ENCODE results near the gene MLXIPL.

Gene MLXIPL

GRCh38 chr7:73599916-73600315 is 24.4 kb downstream of the MLXIPL start:
- H2BK12ac ChIP-seq (ENCODE audit: low read length in 2 of 2), result no peak overlapping the region
- no peak overlapping the region for H2AFZ ChIP-seq (ENCODE audit: low read depth, low read length)
- no peak overlapping the region for H2BK120ac ChIP-seq (ENCODE audit: low read depth, low read length)
- no peak overlapping the region for H3K4ac ChIP-seq (ENCODE audit: low read depth in 1 of 2, low read length in 2 of 2)
- no peaks in the 10 kb centered on the region for H3K36me3 ChIP-seq (ENCODE audit: control insufficient read depth in 1 of 2, insufficient read depth in 2 of 2, low read depth in 1 of 2, low read length in 2 of 2)
- H3K4me3 ChIP-seq (ENCODE audit: insufficient read depth in 1 of 2, low read depth in 1 of 2, low read length in 2 of 2), result no peak overlapping the region
- no peak overlapping the region for H2BK5ac ChIP-seq (ENCODE audit: low read depth, low read length, poor library complexity, severe bottlenecking)
- no peak overlapping the region for H2BK15ac ChIP-seq (ENCODE audit: low read depth, poor library complexity, severe bottlenecking)
- H4K91ac ChIP-seq (ENCODE audit: low read length), result no peak overlapping the region
- peaks cover 10% of the 10 kb centered on the region for H3K4me1 ChIP-seq (ENCODE audit: control insufficient read depth, insufficient read depth, low read depth, low read length)
- no peak overlapping the region for H2AK5ac ChIP-seq (ENCODE audit: low read length, severe bottlenecking)
- peaks cover 29 to 36% of the 10 kb centered on the region in 2 experiments for H3K27me3 ChIP-seq (ENCODE audit: control insufficient read depth in 1 of 2, insufficient read depth in 1 of 2, low read length in 2 of 2)
- H3K4me2 ChIP-seq (ENCODE audit: low read length, poor library complexity, severe bottlenecking), result no peak overlapping the region
- H3K18ac ChIP-seq (ENCODE audit: low read depth in 1 of 2, low read length in 2 of 2), result no peak overlapping the region
- no peaks in the 10 kb centered on the region for H3K9me3 ChIP-seq (ENCODE audit: control insufficient read depth, low read length)
- no peak overlapping the region for H3K14ac ChIP-seq (ENCODE audit: low read length in 2 of 2)
- WGBS, result 80% methylated on average over 7 of the region's 7 CpGs
- H3K23ac ChIP-seq (ENCODE audit: low read length in 2 of 2), result no peak overlapping the region
- no peak for DNase-seq
- no peak overlapping the region for H3K9ac ChIP-seq (ENCODE audit: low read length)
- no peak overlapping the region for H3K27ac ChIP-seq (ENCODE audit: low read length, poor library complexity, severe bottlenecking)
- no peak overlapping the region for H4K8ac ChIP-seq (ENCODE audit: low read length)
- H3K79me1 ChIP-seq (replicated peaks; ENCODE audit: low read length, poor library complexity, severe bottlenecking), result no peaks in the 10 kb centered on the region

- Histone ChIP-seq H2BK5ac (ENCODE audit: low read depth, low read length, poor library complexity, severe bottlenecking) (no peak overlapping the region), H3K4me1 (ENCODE audit: control insufficient read depth, insufficient read depth, low read depth, low read length) (peaks cover 10% of the 10 kb centered on the region), H2BK15ac (ENCODE audit: low read depth, poor library complexity, severe bottlenecking) (no peak overlapping the region), H3K23ac (ENCODE audit: low read length in 2 of 2) (no peak overlapping the region), H4K91ac (ENCODE audit: low read length) (no peak overlapping the region), H2BK120ac (ENCODE audit: low read depth, low read length) (no peak overlapping the region), H2AFZ (ENCODE audit: low read depth, low read length) (no peak overlapping the region), H3K9me3 (ENCODE audit: control insufficient read depth, low read length) (no peaks in the 10 kb centered on the region), H3K4me3 (ENCODE audit: insufficient read depth in 1 of 2, low read depth in 1 of 2, low read length in 2 of 2) (no peak overlapping the region), H3K4me2 (ENCODE audit: low read length, poor library complexity, severe bottlenecking) (no peak overlapping the region), H3K18ac (ENCODE audit: low read depth in 1 of 2, low read length in 2 of 2) (no peak overlapping the region), H3K79me1 (replicated peaks; ENCODE audit: low read length, poor library complexity, severe bottlenecking) (no peaks in the 10 kb centered on the region), H2AK5ac (ENCODE audit: low read length, severe bottlenecking) (no peak overlapping the region), H3K14ac (ENCODE audit: low read length in 2 of 2) (no peak overlapping the region), H3K27ac (ENCODE audit: low read length, poor library complexity, severe bottlenecking) (no peak overlapping the region), H3K9ac (ENCODE audit: low read length) (no peak overlapping the region), H3K27me3 (ENCODE audit: control insufficient read depth in 1 of 2, insufficient read depth in 1 of 2, low read length in 2 of 2) (peaks cover 29 to 36% of the 10 kb centered on the region in 2 experiments), H4K8ac (ENCODE audit: low read length) (no peak overlapping the region), H3K4ac (ENCODE audit: low read depth in 1 of 2, low read length in 2 of 2) (no peak overlapping the region), H2BK12ac (ENCODE audit: low read length in 2 of 2) (no peak overlapping the region), H3K36me3 (ENCODE audit: control insufficient read depth in 1 of 2, insufficient read depth in 2 of 2, low read depth in 1 of 2, low read length in 2 of 2) (no peaks in the 10 kb centered on the region)
- whole genome bisulfite sequencing, result 79% methylated on average over 12 of the region's 13 CpGs
- DNase-seq, result no peak
Measured at GRCh38 chr7:73599151-73599882, 25.0 kb downstream of the MLXIPL start.

- no peak overlapping the region for H2BK5ac ChIP-seq (ENCODE audit: low read depth, low read length, poor library complexity, severe bottlenecking)
Measured at GRCh38 chr7:73597978-73598782, 26.1 kb downstream of the MLXIPL start.

More at GRCh38 chr7:73597978-73598782, 26.1 kb downstream of the MLXIPL start:
- Histone ChIP-seq H3K9ac (ENCODE audit: low read length) (no peak overlapping the region), H3K4me2 (ENCODE audit: low read length, poor library complexity, severe bottlenecking) (no peak overlapping the region), H3K14ac (ENCODE audit: low read length in 2 of 2) (no peak overlapping the region), H3K4me3 (ENCODE audit: insufficient read depth in 1 of 2, low read depth in 1 of 2, low read length in 2 of 2) (no peak overlapping the region), H2AFZ (ENCODE audit: low read depth, low read length) (no peak overlapping the region), H2AK5ac (ENCODE audit: low read length, severe bottlenecking) (no peak overlapping the region), H3K9me3 (ENCODE audit: control insufficient read depth, low read length) (no peaks in the 10 kb centered on the region), H2BK15ac (ENCODE audit: low read depth, poor library complexity, severe bottlenecking) (no peak overlapping the region), H3K36me3 (ENCODE audit: control insufficient read depth in 1 of 2, insufficient read depth in 2 of 2, low read depth in 1 of 2, low read length in 2 of 2) (peaks cover 0 to 2% of the 10 kb centered on the region in 2 experiments), H2BK120ac (ENCODE audit: low read depth, low read length) (no peak overlapping the region), H3K18ac (ENCODE audit: low read depth in 1 of 2, low read length in 2 of 2) (no peak overlapping the region), H3K4me1 (ENCODE audit: control insufficient read depth, insufficient read depth, low read depth, low read length) (peaks cover 9% of the 10 kb centered on the region), H3K27me3 (ENCODE audit: control insufficient read depth in 1 of 2, insufficient read depth in 1 of 2, low read length in 2 of 2) (peaks cover 36 to 46% of the 10 kb centered on the region in 2 experiments), H2BK12ac (ENCODE audit: low read length in 2 of 2) (no peak overlapping the region), H4K91ac (ENCODE audit: low read length) (no peak overlapping the region), H4K8ac (ENCODE audit: low read length) (no peak overlapping the region), H3K23ac (ENCODE audit: low read length in 2 of 2) (no peak overlapping the region), H3K79me1 (replicated peaks; ENCODE audit: low read length, poor library complexity, severe bottlenecking) (no peaks in the 10 kb centered on the region), H3K27ac (ENCODE audit: low read length, poor library complexity, severe bottlenecking) (no peak overlapping the region), H3K4ac (ENCODE audit: low read depth in 1 of 2, low read length in 2 of 2) (no peak overlapping the region)
- 86% methylated on average over 5 of the region's 5 CpGs for WGBS
- DNase-seq, result no peak
